Panc1 (cell line): ENCODE measurements around the gene PGA4.
"Not testable (repeated sequence)": the region's sequence is repeated elsewhere in the genome, so short reads cannot be mapped to it uniquely, and the experiment has no call there.

ENCODE experiments used
- SIN3A ChIP-seq: IDR thresholded peaks from 2 replicates; pipeline ENCODE4 v1.6.1; 2012; ENCODE audit warnings: low read depth, mild to moderate bottlenecking, low read length, moderate library complexity, borderline replicate concordance; ENCODE audit not compliant: insufficient read depth
- TCF7L2 ChIP-seq: IDR thresholded peaks from 2 replicates; pipeline ENCODE4 v1.6.1; 2011; ENCODE audit warnings: mild to moderate bottlenecking, low read depth, low read length, inconsistent platforms
- TF ChIP-seq, protein P1 (sequence below): fragments of 450-650 bp; IDR thresholded peaks from 2 replicates; pipeline ENCODE4 v1.5.1; 2017; ENCODE audit warnings: mild to moderate bottlenecking

GRCh38 chr11:61218306-61218705 is 3.8 kb upstream of the PGA4 start:
- TF ChIP-seq, protein P1, sequence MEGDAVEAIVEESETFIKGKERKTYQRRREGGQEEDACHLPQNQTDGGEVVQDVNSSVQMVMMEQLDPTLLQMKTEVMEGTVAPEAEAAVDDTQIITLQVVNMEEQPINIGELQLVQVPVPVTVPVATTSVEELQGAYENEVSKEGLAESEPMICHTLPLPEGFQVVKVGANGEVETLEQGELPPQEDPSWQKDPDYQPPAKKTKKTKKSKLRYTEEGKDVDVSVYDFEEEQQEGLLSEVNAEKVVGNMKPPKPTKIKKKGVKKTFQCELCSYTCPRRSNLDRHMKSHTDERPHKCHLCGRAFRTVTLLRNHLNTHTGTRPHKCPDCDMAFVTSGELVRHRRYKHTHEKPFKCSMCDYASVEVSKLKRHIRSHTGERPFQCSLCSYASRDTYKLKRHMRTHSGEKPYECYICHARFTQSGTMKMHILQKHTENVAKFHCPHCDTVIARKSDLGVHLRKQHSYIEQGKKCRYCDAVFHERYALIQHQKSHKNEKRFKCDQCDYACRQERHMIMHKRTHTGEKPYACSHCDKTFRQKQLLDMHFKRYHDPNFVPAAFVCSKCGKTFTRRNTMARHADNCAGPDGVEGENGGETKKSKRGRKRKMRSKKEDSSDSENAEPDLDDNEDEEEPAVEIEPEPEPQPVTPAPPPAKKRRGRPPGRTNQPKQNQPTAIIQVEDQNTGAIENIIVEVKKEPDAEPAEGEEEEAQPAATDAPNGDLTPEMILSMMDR: not testable (repeated sequence)
- not testable (repeated sequence) for TF ChIP-seq SIN3A, TCF7L2
